H54 (cell line): ENCODE data around the gene CISH.
A peak's percentile ranks its signal among the peaks of the same experiment; 100 is the strongest.

Experiments
- DNase-seq: peaks from one replicate; pipeline ENCODE4 v3.0.0; 2011; ENCODE audit warnings: low spot score, mixed read lengths; ENCODE audit not compliant: insufficient read length
- FAIRE-seq: peaks from 3 replicates; lab custom pipeline; 2011; peaks lifted over from hg19 to GRCh38; lab: Jason Lieb, UNC
- POLR2A ChIP-seq: IDR thresholded peaks from 2 replicates; pipeline ENCODE4 v1.6.1; 2011; ENCODE audit warnings: low read depth, mild to moderate bottlenecking, low read length

Gene CISH, protein sequence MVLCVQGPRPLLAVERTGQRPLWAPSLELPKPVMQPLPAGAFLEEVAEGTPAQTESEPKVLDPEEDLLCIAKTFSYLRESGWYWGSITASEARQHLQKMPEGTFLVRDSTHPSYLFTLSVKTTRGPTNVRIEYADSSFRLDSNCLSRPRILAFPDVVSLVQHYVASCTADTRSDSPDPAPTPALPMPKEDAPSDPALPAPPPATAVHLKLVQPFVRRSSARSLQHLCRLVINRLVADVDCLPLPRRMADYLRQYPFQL

DNA sequence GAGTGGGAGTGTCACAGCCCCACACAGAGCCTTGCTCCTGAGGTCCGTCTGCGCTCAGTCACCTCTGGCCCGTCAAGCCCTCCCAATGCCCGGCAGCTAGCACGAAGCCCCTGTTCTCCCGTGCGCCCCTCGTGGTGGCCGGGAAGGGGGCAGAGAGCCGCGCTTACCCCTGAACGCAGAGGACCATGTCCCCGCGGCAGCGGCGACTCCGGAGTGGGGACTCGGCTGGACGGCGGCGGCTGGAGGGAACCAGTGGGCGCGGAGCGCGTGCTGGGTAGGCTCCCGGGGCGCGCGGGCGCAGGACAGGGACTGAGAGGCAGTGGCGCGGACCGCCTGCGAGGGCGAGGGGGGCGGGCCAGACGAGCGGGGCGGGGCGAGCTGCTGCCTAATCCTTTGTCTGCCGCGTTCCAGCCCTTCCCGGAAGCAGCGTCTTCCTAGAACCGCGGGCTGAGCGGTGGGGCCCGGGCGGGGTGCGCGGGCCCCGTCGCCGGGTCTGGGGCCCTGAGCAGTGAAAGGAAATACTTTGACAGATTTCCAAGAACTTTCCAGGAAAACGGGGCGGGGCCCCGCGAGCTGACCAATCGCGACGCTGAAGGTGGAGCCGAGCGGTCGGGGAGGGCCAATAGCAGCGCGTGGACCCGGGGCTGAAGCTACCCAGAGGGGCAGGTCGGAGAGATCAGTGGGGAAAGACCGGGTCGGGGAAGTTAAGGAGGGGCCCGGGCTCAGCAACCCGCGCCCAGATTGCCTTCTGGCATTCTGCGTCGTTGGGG, at the start of gene CISH:
TSS of gene CISH (minus strand) at position 311 of the 770 bp plus-strand sequence. CDS start at position 187, 124 bp downstream.
- FAIRE-seq = no peak
- peak; percentile 80 for TF ChIP-seq POLR2A
- peak; percentile 81 for DNase-seq

DNA sequence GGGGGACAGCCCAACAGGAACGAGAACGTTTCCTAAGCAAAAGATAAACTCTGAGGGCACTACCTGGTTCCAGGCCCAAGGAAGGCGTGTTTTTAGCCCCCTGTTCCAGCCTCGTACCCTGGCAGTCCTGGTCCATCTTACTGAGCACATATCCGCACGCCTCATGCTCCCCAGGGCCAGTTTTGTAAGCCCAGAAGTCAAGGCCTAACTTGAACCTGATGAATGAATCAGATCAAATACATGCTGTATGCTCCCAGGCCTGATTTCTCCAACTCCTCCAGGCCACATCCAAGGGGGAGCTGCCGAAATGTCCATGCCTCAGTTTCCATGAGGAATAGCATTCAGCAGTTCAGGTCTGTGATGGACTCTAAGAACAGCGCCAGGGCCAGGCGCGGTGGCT, 48.8 kb upstream of the CISH start:
- FAIRE-seq (no peak), DNase-seq (no peak)
- TF ChIP-seq POLR2A = no peak

DNA sequence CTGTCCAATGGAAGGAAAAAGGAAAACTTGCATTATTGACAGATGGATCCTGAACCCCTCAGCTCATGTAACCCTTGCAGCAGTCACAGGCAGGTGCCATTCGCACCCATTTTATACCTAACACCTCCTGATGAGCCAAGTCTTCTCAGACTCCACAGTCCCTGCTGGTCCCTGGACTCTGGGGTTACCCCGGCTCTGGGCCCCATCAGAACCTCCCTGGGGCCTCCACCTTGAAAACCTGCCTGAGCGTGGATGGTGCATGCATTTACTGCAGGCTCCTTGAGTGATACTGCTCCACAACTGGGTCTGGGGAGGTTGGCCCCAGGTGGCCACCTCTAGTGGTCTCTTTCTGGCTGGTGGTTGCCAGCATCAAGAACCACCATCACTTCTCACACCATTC, 47.3 kb upstream of the CISH start:
- no peak for TF ChIP-seq POLR2A
- FAIRE-seq (no peak), DNase-seq (no peak)

DNA sequence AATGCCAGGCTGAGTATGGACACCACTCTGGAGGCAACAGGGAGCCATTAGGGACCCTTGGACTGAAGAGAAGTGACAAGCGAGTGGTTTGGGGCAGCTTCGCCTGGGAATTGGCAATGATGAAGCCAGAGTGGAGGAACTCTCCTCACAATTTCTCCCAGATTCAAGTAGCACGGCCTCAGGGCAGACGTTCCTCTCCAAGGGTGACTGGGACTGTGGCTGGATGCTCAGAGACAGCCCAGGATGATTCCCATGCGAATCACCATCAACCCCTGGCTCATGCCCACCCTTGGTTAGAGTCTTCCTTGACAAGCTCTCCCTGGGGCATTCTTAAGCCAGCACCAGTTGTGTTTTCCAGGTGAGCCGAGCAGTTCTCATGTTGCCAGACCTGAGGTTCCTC, 46.8 kb upstream of the CISH start:
- no peak for TF ChIP-seq POLR2A
- FAIRE-seq (no peak), DNase-seq (peak; percentile 57)

DNA sequence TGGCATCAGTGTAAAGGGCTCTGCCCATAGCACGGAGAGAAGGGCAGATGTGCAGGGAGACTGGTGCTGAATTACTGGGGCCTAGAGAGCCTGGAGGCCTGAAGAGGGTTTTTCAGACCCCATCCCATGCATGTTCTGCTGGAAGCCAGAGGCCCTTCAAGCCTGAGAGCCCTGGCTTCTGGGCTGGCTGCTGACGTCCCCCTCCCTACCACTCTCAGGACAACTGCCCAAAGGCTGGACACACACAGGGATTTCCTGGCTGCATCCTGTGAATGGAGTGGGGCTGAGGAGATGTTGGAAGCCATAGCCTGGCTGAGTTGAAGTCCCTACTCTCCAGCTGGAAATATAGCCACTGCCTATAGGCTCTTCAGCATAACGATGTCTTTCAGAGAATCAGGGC, 46.2 kb upstream of the CISH start:
- no peak for TF ChIP-seq POLR2A
- no peak for DNase-seq
- no peak for FAIRE-seq

DNA sequence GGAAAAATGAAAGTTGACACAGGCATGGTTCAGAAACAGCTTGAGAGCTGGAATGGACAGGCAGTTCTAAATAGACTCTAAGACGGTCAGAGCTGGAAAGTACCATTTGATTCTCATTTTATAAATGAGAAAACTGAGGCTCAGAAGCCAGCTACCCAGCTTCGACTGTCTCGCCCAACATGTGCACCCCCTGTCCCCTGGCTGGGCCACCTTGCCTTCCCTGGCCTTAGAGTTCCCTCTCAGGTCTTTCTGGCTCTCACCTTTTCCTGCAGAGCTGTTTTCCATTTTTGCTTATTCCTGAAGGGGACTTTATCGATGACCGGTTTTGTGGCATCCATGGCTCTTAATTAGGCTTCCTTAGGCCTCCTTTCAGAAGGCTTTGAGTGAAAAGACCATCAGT, 45.8 kb upstream of the CISH start:
- TF ChIP-seq POLR2A = no peak
- FAIRE-seq (no peak), DNase-seq (no peak)

DNA sequence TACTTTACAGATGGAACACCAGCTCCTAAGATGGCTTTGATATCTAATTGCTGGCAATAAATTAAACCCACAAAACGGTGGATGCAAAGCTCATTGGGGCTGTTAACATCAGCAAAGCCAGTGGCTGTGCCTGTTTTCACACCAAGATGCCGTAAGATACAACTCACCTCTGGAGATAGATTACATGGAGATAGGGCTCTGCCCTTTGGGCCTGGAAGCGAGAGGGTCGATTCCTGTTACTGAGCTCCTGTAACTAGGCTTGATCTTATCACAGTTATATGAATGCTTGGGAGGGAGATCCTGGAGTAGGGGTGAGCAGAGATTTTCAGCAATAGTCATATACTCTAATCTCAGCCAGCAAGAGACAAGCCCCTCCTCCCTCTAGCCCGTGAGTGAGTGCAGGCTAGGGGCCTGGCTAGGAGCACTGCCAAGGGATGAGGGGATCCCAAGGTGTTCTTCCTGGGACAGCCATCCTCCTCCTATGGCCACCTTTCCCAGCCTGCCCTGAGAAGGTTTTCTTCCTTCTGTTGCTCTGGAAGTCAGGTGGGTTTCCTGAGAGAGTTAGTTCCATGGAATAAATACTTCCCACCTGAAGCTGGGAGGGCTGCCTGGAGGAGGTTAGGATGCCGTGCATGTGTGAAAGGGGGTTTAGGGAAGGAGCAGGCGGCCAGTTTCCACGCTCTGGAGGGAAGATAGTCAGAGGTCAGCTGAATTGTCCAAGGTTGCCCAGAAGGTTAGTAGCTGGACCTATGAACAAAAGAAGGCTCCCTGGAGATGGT, 45.0 kb upstream of the CISH start:
- no peak for DNase-seq
- TF ChIP-seq POLR2A = no peak
- FAIRE-seq = no peak

DNA sequence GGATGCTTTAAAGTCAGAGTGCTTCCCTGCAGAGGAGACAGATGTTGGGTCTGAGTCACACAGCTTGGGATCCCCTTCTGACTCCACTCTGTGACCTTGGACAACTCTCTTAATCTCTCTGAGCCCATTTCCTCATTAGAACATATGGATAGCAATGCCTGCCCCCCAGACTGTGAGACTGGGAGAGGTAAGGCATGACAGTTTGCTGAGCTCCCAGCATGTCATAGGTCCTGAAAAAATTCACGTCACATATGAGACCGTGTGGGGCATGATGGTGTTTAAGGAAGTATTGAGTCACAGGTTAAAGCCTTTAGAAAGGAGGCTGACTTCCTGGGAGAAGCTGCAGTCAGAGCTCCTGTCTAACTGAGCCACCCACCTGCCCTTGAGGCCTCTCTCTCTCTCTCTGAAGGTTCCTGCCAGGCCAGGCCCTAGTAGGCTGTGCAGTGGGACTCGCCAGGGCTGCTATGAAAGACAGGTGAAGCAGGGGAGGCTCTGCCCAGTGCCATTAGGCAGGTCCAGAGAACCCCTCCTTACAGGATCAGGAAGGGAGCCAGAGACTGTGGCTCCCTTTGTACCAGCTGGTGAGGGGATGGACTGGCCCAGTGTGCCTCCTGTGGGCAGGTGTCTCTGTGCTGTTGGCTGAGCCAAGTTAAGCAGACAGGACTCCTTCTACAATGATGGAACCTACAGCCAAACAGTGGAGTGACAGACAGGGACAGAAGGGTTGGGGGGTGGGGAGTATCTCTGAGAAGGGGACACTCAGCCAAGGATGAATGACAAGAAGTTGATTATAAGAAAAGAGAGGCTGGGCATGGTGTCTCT, 43.6 kb upstream of the CISH start:
- no peak for TF ChIP-seq POLR2A
- FAIRE-seq (no peak), DNase-seq (peak; percentile 48)

DNA sequence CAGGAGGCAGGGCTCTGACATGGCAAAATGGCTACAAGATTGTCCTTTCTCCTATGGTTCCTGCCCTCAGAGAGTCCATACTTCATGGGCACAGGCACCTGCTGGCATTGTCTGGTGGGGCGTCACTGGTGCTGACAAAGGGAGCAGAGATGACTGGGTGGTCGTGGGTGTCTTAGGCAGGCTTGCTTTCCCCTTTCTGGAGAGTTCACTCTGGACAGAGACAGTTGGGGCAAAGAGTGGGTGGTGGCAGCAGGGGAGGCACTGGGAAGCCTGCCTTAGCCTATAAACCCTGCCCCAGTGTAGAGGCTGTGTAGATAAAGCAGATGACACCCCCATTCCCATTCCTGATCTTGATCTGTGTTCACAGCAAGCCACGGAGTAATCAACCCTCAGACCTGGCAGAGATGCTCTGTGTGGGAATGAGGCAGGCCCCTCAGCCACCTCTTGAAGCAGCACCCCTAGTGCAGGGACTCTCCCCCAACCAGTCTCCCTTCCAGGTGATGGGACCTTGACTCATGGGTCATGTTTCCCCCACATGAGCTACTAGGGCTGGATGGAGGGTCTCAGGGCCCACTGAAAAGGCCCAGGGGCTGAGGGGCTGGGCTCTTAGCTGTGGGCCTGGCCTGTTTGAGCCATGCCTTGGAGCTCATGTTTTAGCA, 42.5 kb upstream of the CISH start:
- DNase-seq = no peak
- TF ChIP-seq POLR2A = no peak
- no peak for FAIRE-seq

DNA sequence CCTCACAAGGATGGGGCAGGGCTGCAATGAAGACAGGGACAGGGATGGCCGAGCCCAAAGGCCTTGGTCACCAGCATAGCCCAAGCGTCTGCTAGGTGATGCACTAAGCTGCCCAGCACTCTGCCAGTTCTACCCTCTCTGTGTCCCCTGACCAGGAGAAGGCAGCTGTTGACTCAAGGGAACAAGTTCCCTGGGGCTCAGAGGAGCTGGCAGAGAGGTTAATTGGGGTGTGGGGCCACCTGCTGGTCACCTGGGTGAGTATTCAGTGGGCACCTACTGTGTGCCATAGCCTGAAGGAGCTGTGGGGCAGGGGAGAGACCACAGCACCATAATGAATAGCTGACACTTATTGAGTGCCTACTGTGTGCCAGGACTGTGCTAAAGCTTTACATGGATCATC, 41.1 kb upstream of the CISH start:
- FAIRE-seq = no peak
- no peak for TF ChIP-seq POLR2A
- DNase-seq = no peak

DNA sequence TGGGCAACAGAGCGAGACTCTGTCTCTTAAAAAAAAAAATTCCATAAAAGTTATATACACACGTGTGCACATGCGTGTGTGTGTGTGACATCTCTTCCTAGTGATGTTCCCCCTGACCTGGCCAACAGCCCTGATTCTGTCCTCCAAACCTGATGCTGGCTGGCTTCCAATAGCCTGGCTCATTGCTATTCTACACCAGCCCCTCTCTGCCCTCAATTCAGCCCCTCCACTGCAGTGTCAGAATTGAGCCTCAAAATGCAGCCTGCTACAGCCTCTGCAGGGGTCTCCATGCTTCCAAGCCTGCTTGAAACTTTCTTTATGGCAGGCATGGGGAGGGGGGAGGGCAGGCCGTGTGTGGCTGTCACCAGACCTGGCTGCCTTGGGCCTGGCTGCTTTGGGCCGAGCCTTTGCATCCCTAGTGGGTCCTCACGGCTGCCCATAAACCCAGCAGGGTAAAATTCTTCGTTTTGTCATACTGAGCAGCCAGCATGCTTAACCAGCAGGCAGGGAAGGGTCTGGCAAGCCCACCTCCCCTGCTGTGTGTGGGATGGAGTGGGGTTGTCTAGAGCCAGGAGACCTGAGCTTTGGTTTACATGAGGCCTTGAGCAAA, 40.5 kb upstream of the CISH start:
- FAIRE-seq (no peak), DNase-seq (no peak)
- no peak for TF ChIP-seq POLR2A

DNA sequence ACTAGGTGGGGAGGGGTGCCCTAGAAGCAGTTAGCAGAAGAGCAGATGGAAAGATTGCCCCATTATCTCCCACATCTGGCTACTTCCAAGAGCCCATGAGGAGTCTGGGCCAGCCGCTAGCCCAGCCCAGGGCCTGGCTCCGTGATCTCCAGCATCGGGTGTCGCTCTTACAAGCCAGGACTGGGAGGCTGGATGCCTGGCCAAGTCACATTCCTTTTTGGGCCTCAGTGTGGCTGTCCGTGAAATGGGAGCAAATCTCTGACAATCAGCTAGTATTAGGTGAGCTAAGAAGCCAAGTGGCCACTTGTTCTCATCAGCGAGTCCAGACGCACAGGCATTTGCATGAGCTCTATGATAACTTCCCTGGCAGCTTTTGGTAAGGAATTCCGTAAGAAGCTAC, 39.9 kb upstream of the CISH start:
- DNase-seq (no peak), FAIRE-seq (no peak)
- no peak for TF ChIP-seq POLR2A
